ENCODE results near the gene TRAPPC3.
A peak's percentile ranks its signal among the peaks of the same experiment; 100 is the strongest.

TRAPPC3 gene

GRCh38 chr1:36099681-36100341 lies 49.5 kb downstream of the TRAPPC3 start (continued):
- TF ChIP-seq PRDM2 (tag by site-specific recombination; IDR thresholded peaks at IDR 0.05; ENCODE audit: borderline replicate concordance) (no peak), ZBTB17 (tag by site-specific recombination; IDR thresholded peaks at IDR 0.05) (peak; percentile 39; the same call in 1 of the 2 replicates), ZSCAN30 (tag by site-specific recombination; IDR thresholded peaks at IDR 0.05) (0 out of 2 replicates have a peak, but pooled peaks have one; percentile 25), ZNF473 (tag by site-specific recombination; IDR thresholded peaks at IDR 0.05) (no peak), SP7 (tag by site-specific recombination; IDR thresholded peaks at IDR 0.05) (0 out of 2 replicates have a peak, but pooled peaks have one; percentile 32), OVOL3 (tag by site-specific recombination; IDR thresholded peaks at IDR 0.05) (no peak), HOXC10 (CRISPR knock-in tag; IDR thresholded peaks at IDR 0.05) (no peak), ZFHX2 (tag by site-specific recombination; conservative IDR thresholded peaks at IDR 0.05) (peak; percentile 16; the same call in 1 of the 2 replicates), ZNF629 (tag by site-specific recombination; IDR thresholded peaks at IDR 0.05) (0 out of 2 replicates have a peak, but pooled peaks have one; percentile 13), PRDM6 (tag by site-specific recombination; IDR thresholded peaks at IDR 0.05) (no peak), ZNF248 (tag by site-specific recombination; IDR thresholded peaks at IDR 0.05) (no peak), GLIS2 (tag by site-specific recombination; IDR thresholded peaks at IDR 0.05) (no peak), ZNF266 (tag by site-specific recombination; IDR thresholded peaks at IDR 0.05; ENCODE audit: low read depth) (no peak), ZXDB (tag by site-specific recombination; IDR thresholded peaks at IDR 0.05) (0 out of 2 replicates have a peak, but pooled peaks have one; percentile 32)

GRCh38 chr1:36098650-36099365 lies 50.5 kb downstream of the TRAPPC3 start:
- peaks cover 0 to 32% of the 10 kb centered on the region in 2 experiments; a peak in 1 of 3 replicates for H3K36me3 ChIP-seq (ENCODE audit: control insufficient read depth in 2 of 2, insufficient read depth in 1 of 2, low read length in 2 of 2)
- H3K4me3 ChIP-seq (ENCODE audit: low read depth, low read length): no peak overlapping the region
- CTCF ChIA-PET: interaction anchor here (0.6 to 11.1 kb wide), 3 partner anchors 16 to 90 kb away, joined by 4 to 156 read pairs (median 8); no protein-coding TSS in a partner anchor
- H3K4me1 ChIP-seq (ENCODE audit: control insufficient read depth, insufficient read depth, low read length): no peaks in the 10 kb centered on the region
- POLR2A ChIA-PET: no interaction called here
- H3K9me3 ChIP-seq (ENCODE audit: control insufficient read depth, insufficient read depth, low read depth, low read length): no peaks in the 10 kb centered on the region
- H3K27ac ChIP-seq (ENCODE audit: extremely low read depth, low read depth, low read length): no peak overlapping the region
- 0 out of 2 replicates have a peak, but pooled peaks have one; percentile 22 for TF ChIP-seq GLIS2 (tag by site-specific recombination; IDR thresholded peaks at IDR 0.05)
- no peak for TF ChIP-seq ZNF677 (tag by site-specific recombination; IDR thresholded peaks at IDR 0.05)
- TF ChIP-seq GLIS1 (tag by site-specific recombination; IDR thresholded peaks at IDR 0.05): peak; percentile 90
- peak; percentile 44 for TF ChIP-seq ZIC2 (tag by site-specific recombination; IDR thresholded peaks at IDR 0.05)
